Right lobe of liver (tissue), 4 donors: Measurements from ENCODE around the gene OSBPL10.

Experiments used
- CTCF ChIP-seq, 4 donors: fragments of 200-600 bp in 3 of 4; fragments of 450-650 bp in 1 of 4; IDR thresholded peaks; one replicate each; pipeline versions ENCODE4 v1.5.1 to v1.8.0; 2016 to 2022; ENCODE audit warnings: antibody characterized with exemption in 4 of 4, mild to moderate bottlenecking in 2 of 4
- POLR2A ChIP-seq: fragments of 450-650 bp; IDR thresholded peaks from one replicate; pipeline ENCODE4 v1.6.1; 2017; ENCODE audit warnings: antibody characterized with exemption, mild to moderate bottlenecking
- donor health status: DM: no; HTN: no; CAD: no.
- donor health status: DM: no; HTN: no; CAD: no.
- donor health status: DM: no; HTN: yes; CAD: no.

- no peak for TF ChIP-seq POLR2A
- TF ChIP-seq CTCF (IDR thresholded peaks at IDR 0.05) = no peak
These were observed 51.1 kb downstream of the OSBPL10 start for GRCh38 chr3:31929826-31930502.
